Keratinocyte (primary cell): ENCODE data around the gene SIGLEC15. TPM values are rescaled to one million over a fixed set of nuclear protein-coding genes. Genes with fewer than 3 reads are reported as not detected.

Source experiments
- DNase-seq: peaks from one replicate; pipeline ENCODE4 v3.0.0-alpha.2; 2011; ENCODE audit warnings: low read depth, missing footprints, low spot score
- FAIRE-seq: peaks from 2 replicates; lab custom pipeline; 2011; peaks lifted over from hg19 to GRCh38; lab: Jason Lieb, UNC
- H2AFZ ChIP-seq: 2 replicates; pipeline ENCODE4 v1.6.0; 2012; ENCODE audit warnings: low read length, control low read depth, inconsistent platforms; ENCODE audit not compliant: control insufficient read depth
- H3K27ac ChIP-seq: 2 replicates; pipeline ENCODE4 v1.5.1; 2011; ENCODE audit warnings: low read length; ENCODE audit not compliant: control insufficient read depth, insufficient read depth
- H3K27me3 ChIP-seq: 3 replicates; pipeline ENCODE4 v1.6.0; 2011; ENCODE audit warnings: low read length; ENCODE audit not compliant: control insufficient read depth, insufficient read depth; ENCODE audit errors: extremely low read depth
- H3K36me3 ChIP-seq, 2 experiments: 2 replicates in 1 of 2; 3 replicates in 1 of 2; pipeline ENCODE4 v1.5.1; 2011; ENCODE audit warnings: low read length in 2 of 2, mild to moderate bottlenecking in 1 of 2; ENCODE audit not compliant: control insufficient read depth in 2 of 2, insufficient read depth in 2 of 2; ENCODE audit errors: extremely low read depth in 1 of 2
- H3K4me1 ChIP-seq: 3 replicates; pipeline ENCODE4 v1.5.1; 2011; ENCODE audit warnings: low read length; ENCODE audit not compliant: control insufficient read depth, insufficient read depth; ENCODE audit errors: extremely low read depth
- H3K4me2 ChIP-seq: 3 replicates; pipeline ENCODE4 v1.6.0; 2011; ENCODE audit warnings: low read depth, low read length; ENCODE audit not compliant: control insufficient read depth, insufficient read depth; ENCODE audit errors: extremely low read depth
- H3K4me3 ChIP-seq, 3 experiments: fragments of 200-600 bp in 1 of 3; sonication (generic) in 1 of 3; 2 replicates in 2 of 3; 3 replicates in 1 of 3; pipeline ENCODE4 v1.5.1; 2011 to 2016; ENCODE audit warnings: low read length in 3 of 3, mild to moderate bottlenecking in 3 of 3, control low read depth in 2 of 3, inconsistent platforms in 1 of 3, low read depth in 1 of 3, mixed read lengths in 1 of 3, mixed run types in 1 of 3, moderate library complexity in 1 of 3; ENCODE audit not compliant: control insufficient read depth in 2 of 3, insufficient read depth in 2 of 3; ENCODE audit errors: extremely low read depth in 1 of 3
- H3K79me2 ChIP-seq: 2 replicates; pipeline ENCODE4 v1.6.0; 2012; ENCODE audit warnings: low read length; ENCODE audit not compliant: control insufficient read depth, insufficient read depth
- H3K9ac ChIP-seq: 3 replicates; pipeline ENCODE4 v1.6.0; 2011; ENCODE audit warnings: low read length; ENCODE audit not compliant: control insufficient read depth, insufficient read depth; ENCODE audit errors: extremely low read depth
- H3K9me1 ChIP-seq: 3 replicates; pipeline ENCODE4 v1.6.0; 2011; ENCODE audit warnings: low read length; ENCODE audit not compliant: control insufficient read depth, insufficient read depth; ENCODE audit errors: extremely low read depth
- H3K9me3 ChIP-seq: 2 replicates; pipeline ENCODE4 v1.5.1; 2012; ENCODE audit warnings: low read depth, low read length; ENCODE audit not compliant: control insufficient read depth
- H4K20me1 ChIP-seq: 3 replicates; pipeline ENCODE4 v1.6.0; 2011; ENCODE audit warnings: low read length; ENCODE audit not compliant: control insufficient read depth, insufficient read depth; ENCODE audit errors: extremely low read depth
- EZH2 ChIP-seq: IDR thresholded peaks from one replicate; pipeline ENCODE4 v1.6.1; 2012; ENCODE audit warnings: inconsistent platforms, mild to moderate bottlenecking, low read length, moderate library complexity
- dilution Hi-C: fragments of 300-500 bp; cut with MboI; formaldehyde crosslinking; loops from one replicate; pipeline ENCODE4 v1.7.0; 2020; ENCODE audit warnings: low sequenced_read_pairs; ENCODE audit not compliant: extremely low pct_ligation_motif_present
- polyA plus RNA-seq, 5 experiments: library from polyadenylated mRNA; depleted of rRNA in 3 of 5; stranded (reverse) in 3 of 5; stranded (forward) in 1 of 5; unstranded in 1 of 5; fragments of >200 nt; gene quantifications; 1 replicate in 1 of 5; 2 replicates in 3 of 5; 3 replicates in 1 of 5; pipeline versions ENCODE4 v1.2.1 to v1.2.3, GENCODE V29; 2011 to 2012; ENCODE audit warnings: missing spikeins in 2 of 5, low read depth in 1 of 5, low replicate concordance in 1 of 5
- TF ChIP-seq, protein P1 (sequence below), 3 experiments: IDR thresholded peaks in 1 of 3; conservative IDR thresholded peaks in 1 of 3; optimal IDR thresholded peaks in 1 of 3; 2 replicates in 2 of 3; 3 replicates in 1 of 3; pipeline versions ENCODE3 to v1.5.1; 2011; ENCODE audit warnings: low read length in 3 of 3, mild to moderate bottlenecking in 3 of 3, moderate library complexity in 2 of 3, control low read depth in 1 of 3, inconsistent platforms in 1 of 3; ENCODE audit not compliant: insufficient read depth in 2 of 3; ENCODE audit errors: extremely low read depth in 1 of 3

The SIGLEC15 gene
- polyA plus RNA-seq, 1 donor (not counting 4 experiments of a cell fraction or from before 2014, with no cell fraction given) = not detected

DNA sequence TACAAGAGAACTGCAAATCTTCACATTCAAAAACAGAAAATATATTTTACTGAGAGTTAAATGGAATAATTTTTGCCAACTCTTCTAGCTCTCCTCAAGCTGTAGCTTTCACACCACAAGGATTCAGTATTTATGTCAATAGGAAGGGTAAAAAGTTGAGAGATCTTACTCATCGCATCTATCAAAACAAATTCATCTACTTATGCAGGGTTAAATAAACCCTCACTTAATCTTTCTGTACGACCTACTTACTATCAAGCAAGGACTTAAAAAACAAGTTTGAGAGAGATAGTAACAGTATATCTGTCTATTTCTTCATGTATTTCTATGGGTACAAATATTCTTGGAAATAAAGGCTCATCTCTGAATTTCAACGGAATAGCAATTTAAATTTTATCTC, 35.5 kb downstream of the SIGLEC15 start:
- Histone ChIP-seq H3K27me3 (no peaks in the 10 kb centered on the region), H3K27ac (no peak overlapping the region), H3K9me3 (no peaks in the 10 kb centered on the region), H4K20me1 (no peaks in the 10 kb centered on the region), H2AFZ (no peak overlapping the region), H3K4me1 (no peaks in the 10 kb centered on the region), H3K36me3 (peaks cover 6 to 34% of the 10 kb centered on the region in 2 experiments), H3K9me1 (no peaks in the 10 kb centered on the region), H3K9ac (no peak overlapping the region), H3K4me2 (no peak overlapping the region), H3K79me2 (no peaks in the 10 kb centered on the region), H3K4me3 (no peak overlapping the region)
- no peak for DNase-seq
- dilution Hi-C loops = no loop called here
- TF ChIP-seq, protein P1, sequence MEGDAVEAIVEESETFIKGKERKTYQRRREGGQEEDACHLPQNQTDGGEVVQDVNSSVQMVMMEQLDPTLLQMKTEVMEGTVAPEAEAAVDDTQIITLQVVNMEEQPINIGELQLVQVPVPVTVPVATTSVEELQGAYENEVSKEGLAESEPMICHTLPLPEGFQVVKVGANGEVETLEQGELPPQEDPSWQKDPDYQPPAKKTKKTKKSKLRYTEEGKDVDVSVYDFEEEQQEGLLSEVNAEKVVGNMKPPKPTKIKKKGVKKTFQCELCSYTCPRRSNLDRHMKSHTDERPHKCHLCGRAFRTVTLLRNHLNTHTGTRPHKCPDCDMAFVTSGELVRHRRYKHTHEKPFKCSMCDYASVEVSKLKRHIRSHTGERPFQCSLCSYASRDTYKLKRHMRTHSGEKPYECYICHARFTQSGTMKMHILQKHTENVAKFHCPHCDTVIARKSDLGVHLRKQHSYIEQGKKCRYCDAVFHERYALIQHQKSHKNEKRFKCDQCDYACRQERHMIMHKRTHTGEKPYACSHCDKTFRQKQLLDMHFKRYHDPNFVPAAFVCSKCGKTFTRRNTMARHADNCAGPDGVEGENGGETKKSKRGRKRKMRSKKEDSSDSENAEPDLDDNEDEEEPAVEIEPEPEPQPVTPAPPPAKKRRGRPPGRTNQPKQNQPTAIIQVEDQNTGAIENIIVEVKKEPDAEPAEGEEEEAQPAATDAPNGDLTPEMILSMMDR (optimal IDR thresholded peaks at IDR 0.05 in 1 of 3, IDR thresholded peaks at IDR 0.05 in 1 of 3, conservative IDR thresholded peaks at IDR 0.05 in 1 of 3; ENCODE audit: extremely low read depth in 1 of 3, insufficient read depth in 2 of 3, low read length in 3 of 3) = no peak
- TF ChIP-seq EZH2 = no peak
- no peak for FAIRE-seq

DNA sequence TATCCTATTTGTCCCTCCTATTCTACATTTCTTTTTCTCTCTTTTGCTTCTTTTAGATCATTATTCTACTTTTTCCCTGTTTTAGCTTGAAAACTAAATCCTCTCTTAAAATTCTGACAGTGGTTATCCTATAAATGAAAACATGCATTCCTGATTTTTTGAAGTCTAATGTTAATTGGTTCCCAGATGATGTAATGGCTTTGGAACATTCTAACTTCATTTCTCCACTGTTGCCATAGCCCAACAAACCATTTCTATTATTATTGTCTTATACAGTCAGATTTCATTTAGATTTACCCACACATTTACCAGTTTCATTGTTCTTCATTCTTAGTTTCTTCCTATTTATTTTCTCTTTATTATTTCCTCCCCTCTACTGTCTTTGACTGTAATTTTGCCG, 36.5 kb downstream of the SIGLEC15 start:
- Histone ChIP-seq H4K20me1 (no peaks in the 10 kb centered on the region), H3K36me3 (peaks cover 7 to 34% of the 10 kb centered on the region in 2 experiments), H3K27ac (no peak overlapping the region), H3K4me1 (no peaks in the 10 kb centered on the region), H3K79me2 (no peaks in the 10 kb centered on the region), H3K9me1 (no peaks in the 10 kb centered on the region), H3K9ac (no peak overlapping the region), H3K4me3 (no peak overlapping the region), H3K9me3 (no peaks in the 10 kb centered on the region), H3K27me3 (no peaks in the 10 kb centered on the region), H2AFZ (no peak overlapping the region), H3K4me2 (no peak overlapping the region)
- no peak for TF ChIP-seq EZH2
- TF ChIP-seq, protein P1 (optimal IDR thresholded peaks at IDR 0.05 in 1 of 3, IDR thresholded peaks at IDR 0.05 in 1 of 3, conservative IDR thresholded peaks at IDR 0.05 in 1 of 3; ENCODE audit: extremely low read depth in 1 of 3, insufficient read depth in 2 of 3, low read length in 3 of 3) = no peak
- dilution Hi-C loops = no loop called here
- DNase-seq (no peak), FAIRE-seq (no peak)
